ENCODE measurements around the gene CTSL.
A peak's percentile ranks its signal among the peaks of the same experiment; 100 is the strongest.

The CTSL gene

GRCh38 chr9:87701491-87701890 lies 24.4 kb upstream of the CTSL start:
- DNase-seq (ENCODE audit: low spot score), result no peak

GRCh38 chr9:87701931-87702421 lies 23.9 kb upstream of the CTSL start:
- no peak for DNase-seq (ENCODE audit: low spot score)

- no peak for DNase-seq (ENCODE audit: low spot score)
These were observed 23.0 kb upstream of the CTSL start for GRCh38 chr9:87702921-87703320.

DNA sequence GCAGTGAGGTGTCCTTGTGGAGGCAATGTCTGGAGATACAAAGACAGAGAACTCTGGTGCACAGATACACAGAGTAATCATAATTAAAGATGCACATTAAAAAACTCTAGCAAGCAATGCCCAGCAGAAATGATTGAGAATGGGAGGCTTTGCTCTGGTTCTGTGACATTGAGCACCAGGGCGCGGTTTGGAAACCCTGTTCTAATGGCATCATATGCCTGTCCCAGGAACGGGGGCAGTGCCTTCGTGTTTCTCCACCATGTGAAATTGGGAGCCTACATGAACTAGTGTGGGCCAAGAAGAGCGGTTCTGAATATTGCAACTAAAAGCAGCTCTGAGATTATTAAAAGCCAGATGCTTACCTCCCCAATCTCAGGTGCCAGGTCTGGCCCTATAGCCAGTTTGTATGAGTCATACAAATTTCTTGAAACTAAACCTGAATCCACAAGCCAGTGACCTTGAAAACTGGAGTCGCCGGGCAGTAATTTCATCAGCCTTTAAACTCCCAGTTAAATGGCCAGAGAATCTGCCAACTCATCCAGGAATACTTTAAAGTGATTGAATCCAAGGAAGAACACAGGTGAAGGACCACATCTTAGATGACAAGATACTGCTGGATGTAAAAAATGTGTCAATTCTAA lies 22.2 kb upstream of the CTSL start:
- no peak for DNase-seq (ENCODE audit: low spot score)

- DNase-seq (ENCODE audit: low spot score), result no peak
These were observed 21.6 kb upstream of the CTSL start for GRCh38 chr9:87704342-87704741.

DNA sequence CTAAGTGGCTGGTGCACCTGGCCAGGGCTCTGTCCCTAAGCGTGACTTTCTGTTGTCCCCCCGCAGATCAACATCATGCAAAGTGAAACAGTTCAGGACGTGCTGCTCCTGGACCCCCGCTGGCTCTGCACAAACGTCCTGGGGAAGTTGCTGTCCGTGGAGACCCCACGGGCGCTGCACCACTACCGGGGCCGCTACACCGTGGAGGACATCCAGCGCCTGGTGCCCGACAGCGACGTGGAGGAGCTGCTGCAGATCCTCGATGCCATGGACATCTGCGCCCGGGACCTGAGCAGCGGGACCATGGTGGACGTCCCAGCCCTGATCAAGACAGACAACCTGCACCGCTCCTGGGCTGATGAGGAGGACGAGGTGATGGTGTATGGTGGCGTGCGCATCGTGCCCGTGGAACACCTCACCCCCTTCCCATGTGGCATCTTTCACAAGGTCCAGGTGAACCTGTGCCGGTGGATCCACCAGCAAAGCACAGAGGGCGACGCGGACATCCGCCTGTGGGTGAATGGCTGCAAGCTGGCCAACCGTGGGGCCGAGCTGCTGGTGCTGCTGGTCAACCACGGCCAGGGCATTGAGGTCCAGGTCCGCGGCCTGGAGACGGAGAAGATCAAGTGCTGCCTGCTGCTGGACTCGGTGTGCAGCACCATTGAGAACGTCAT lies 19.7 kb upstream of the CTSL start:
- no peak for DNase-seq (ENCODE audit: low spot score)

GRCh38 chr9:87707805-87708506 lies 18.0 kb upstream of the CTSL start:
- no peak for DNase-seq (ENCODE audit: low spot score)

DNA sequence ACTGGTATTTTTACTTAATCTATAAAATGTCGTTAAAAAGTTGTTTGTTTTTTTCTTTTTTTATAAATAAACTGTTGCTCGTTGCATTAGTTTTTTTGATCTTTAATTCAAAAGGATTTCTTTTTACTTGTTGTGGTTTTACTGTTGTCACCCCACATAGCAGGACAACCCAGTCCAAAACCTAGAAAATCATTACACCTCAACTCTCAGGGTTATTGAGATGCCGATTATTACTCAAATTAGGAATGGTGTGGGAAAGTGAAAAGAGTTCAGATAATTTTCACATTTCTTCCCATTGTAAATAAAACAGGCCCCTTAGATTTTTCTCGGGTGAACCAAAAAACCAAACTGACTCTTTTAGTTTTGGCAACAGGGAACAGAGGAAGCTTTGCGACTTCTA lies 17.4 kb upstream of the CTSL start:
- DNase-seq (ENCODE audit: low spot score), result no peak

- DNase-seq (ENCODE audit: low spot score), result peak; percentile 36
These were observed 16.8 kb upstream of the CTSL start for GRCh38 chr9:87708986-87709728.

GRCh38 chr9:87710443-87710842 lies 15.5 kb upstream of the CTSL start:
- DNase-seq (ENCODE audit: low spot score), result no peak

DNA sequence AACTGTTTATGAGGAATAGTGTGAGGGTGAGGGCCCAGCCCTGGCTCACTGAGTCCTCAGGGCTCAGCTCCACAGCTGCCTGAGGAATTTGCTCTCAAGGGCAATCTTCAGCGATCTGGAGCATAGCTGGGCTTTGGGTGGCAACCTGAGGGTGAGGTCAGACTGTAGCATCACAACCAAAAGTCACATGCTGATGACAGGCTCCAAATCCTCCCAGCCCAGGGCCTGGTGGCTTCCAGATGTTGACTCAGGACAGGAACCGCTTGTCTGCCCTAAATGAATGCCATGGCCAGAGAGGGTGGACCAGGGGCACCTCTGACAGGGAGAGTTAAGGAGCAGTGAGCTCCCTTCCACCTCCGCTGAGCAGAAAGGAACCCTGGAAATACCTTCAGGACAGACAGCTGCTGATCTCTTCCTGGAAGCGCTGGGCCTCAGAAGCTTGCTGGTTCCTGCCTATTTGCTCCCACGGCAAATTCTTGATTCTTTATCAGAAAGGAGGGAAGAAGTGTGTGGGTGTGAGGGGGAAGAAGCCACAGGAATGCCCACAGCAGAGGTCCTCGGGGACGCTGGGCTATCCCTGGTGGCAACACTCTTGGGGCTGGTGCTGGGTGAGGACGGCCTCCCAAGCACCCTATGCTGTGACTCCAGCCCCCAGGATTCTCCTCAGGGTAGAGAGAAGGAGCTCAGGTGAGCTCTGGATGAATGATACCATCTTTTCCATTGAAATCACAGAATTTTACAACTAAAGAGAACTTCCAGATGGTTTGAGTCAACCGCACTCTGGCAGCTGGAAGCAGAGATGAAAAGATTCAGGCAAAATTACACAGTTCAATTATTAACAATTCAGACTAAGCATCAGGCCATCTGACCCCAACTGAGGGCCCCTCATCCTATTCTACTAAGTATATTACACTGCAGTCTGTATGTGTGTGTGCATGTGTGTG lies 13.8 kb upstream of the CTSL start:
- no peak for DNase-seq (ENCODE audit: low spot score)

DNA sequence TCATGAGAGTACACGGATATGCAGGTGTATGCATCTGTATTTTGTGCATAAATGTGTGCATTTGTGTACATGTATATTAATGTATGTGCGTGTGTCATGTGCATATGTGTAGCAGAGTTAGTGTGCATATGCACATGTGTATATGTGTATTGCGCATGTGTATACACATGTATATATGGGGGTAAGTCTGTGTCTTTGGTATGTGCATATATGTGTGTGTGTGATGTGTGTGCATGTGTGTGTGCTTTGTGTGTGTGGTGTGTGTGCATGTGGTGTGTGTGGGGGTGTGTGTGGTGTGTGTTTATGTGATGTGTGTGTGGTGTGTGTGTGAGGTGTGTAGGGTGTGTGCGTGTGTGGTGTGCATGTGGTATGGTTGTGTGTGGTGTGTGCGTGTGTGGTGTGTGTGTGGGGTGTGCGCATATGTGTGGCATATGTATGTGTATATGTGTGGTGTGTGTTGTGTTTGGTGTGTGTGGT lies 13.1 kb upstream of the CTSL start:
- DNase-seq (ENCODE audit: low spot score), result no peak

DNA sequence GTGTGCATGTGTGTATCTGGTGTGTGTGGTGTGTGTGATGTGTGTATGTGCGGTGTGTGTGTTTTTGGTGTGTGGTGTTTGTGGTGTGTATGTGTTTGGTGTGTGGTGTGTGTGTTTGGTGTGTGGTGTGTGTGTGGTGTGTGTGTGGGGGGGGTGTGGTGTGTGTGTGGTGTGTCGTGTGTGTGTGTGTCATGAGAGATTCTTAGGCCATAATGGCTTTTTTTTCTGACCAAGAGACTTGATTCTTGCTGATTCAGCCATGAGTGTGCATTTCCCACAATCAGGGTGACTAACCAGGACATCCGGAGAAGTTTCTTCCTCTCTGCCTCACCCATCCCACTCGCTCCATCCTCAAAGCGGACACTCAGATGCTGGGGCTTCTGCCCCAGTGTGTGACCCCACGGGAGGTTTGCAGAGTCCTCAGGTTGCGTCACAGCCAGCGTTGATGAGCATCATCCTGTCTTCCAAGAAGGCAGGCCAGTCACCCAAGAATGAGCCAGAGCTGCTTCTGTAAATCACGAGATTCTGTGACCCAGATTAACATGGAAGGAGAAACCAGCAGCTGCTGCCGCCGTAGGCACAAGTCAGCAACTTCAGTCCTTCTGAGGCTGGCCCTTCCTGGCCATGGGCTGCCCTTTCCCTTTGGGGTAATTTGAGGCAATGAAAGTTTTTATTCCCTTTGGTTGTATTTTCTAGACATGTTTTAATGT lies 12.5 kb upstream of the CTSL start:
- DNase-seq (ENCODE audit: low spot score), result peak; percentile 18

GRCh38 chr9:87713988-87714330 lies 12.0 kb upstream of the CTSL start:
- no peak for DNase-seq (ENCODE audit: low spot score)

- no peak for DNase-seq (ENCODE audit: low spot score)
These were observed 11.1 kb upstream of the CTSL start for GRCh38 chr9:87714819-87715218.

DNA sequence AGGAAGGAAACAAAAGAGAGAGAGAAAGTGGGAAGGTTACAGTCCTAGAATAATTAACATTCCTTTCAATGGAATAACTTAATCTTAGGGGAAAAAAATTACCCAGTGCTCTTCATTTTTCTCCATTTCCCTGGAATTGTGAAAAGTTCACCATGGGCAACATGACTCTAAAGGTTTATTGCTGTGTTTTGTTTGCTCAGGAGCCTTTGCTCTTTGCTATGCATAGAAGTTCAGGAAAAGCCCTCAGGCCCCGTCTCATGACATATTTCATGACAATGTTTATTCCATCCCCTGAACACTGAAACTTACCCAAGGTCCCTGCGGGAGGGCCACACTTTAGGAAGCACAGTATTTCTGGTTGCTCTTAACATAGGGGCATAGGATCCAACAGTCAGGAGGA lies 9.8 kb upstream of the CTSL start:
- DNase-seq (ENCODE audit: low spot score), result no peak

DNA sequence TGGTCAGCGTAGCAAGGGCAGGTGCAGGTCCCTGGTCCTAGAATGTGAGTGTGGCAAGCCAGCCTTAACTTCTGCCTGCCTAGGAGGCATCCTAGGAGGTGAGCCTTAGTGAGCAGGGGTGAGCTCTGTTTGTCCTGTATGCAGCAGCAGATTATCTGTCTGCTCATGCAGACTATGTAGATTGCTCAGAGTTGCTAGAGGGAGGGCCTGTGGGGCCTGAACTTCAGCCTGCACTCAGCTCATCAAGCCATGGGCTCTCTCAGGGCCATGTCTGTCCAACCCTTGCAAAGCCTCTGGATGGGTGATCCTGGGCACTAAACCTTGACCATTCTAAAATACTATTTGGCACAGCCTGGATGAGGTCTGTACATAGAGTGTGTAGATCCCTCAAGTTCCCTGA lies 8.5 kb upstream of the CTSL start:
- no peak for DNase-seq (ENCODE audit: low spot score)

GRCh38 chr9:87718231-87718630 lies 7.7 kb upstream of the CTSL start:
- DNase-seq (ENCODE audit: low spot score), result no peak

- DNase-seq (ENCODE audit: low spot score), result no peak
These were observed 6.9 kb upstream of the CTSL start for GRCh38 chr9:87718852-87719612.

DNA sequence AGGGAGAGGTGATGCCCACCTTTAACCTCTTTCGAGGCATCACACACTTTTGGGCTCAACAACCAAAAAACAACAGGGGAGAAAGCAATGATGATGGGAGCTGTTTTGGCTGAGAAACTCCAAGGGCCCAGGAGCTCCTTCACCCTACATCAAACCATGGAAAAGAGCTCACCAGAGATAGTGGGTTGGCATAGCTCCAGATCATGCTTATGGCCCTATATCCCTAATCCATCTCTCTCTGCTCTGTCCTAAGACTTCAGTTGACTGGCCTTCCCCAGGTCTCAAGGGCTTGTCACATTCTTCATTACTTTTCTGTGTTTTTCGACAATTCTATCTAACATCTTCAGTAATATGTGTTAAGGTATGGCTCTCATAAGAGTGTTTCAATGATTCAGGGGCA lies 5.7 kb upstream of the CTSL start:
- DNase-seq (ENCODE audit: low spot score), result no peak
